Skeletal muscle cell (primary cell): ENCODE measurements around the gene SRSF1.
"Not testable (repeated sequence)": the region's sequence is repeated elsewhere in the genome, so short reads cannot be mapped to it uniquely, and the experiment has no call there.

Source experiments
- DNase-seq: peaks from one replicate; pipeline ENCODE4 v3.0.0-alpha.2; 2010; ENCODE audit warnings: low read depth
- H3K4me3 ChIP-seq: 2 replicates; pipeline ENCODE4 v1.5.1; 2011; ENCODE audit warnings: low read depth, mild to moderate bottlenecking, control low read depth, low read length, moderate library complexity

SRSF1 gene, protein sequence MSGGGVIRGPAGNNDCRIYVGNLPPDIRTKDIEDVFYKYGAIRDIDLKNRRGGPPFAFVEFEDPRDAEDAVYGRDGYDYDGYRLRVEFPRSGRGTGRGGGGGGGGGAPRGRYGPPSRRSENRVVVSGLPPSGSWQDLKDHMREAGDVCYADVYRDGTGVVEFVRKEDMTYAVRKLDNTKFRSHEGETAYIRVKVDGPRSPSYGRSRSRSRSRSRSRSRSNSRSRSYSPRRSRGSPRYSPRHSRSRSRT

DNA sequence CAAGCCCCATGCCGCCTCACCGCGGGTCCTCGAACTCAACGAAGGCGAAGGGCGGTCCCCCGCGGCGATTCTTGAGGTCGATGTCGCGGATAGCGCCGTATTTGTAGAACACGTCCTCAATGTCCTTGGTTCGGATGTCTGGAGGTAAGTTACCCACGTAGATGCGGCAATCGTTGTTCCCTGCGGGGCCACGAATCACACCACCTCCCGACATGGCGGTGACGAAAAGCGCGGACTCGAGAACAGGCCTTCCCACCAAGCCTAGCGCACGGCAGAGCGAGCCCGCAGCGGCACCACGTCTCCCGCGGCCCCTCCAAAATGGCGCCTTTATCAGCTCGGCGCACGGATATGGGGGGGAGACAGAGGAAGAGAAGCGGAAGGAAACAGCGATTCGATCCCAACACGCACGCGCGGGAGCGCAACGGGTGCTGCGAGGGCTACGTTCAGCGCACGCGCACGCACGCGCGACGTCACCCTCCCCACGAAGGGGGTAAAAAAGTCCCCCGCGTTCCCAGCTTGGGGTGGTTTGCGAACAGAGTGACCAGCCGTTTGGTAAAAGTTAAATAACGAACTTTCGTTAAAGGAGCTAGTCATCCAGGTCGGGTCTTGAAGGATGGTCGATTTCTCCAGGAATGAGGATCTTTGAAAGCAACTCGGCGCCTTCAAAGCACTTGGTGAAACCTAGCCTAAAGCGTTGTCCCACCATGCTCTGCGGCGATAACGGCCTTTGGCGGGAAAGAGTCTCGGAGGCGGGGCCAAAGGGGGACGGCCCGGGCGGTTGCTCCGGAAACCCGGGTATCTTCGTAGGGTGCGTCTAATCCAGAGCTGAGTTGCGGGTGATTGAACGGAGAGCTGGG is at the start of gene SRSF1:
SRSF1 (minus strand) TSS at position 323 of the 857 bp plus-strand sequence; CDS start at position 214, 109 bp downstream.
- peak within 1 kb of the TSS; percentile 90 for H3K4me3 ChIP-seq
- peak; percentile 93 for DNase-seq

DNA sequence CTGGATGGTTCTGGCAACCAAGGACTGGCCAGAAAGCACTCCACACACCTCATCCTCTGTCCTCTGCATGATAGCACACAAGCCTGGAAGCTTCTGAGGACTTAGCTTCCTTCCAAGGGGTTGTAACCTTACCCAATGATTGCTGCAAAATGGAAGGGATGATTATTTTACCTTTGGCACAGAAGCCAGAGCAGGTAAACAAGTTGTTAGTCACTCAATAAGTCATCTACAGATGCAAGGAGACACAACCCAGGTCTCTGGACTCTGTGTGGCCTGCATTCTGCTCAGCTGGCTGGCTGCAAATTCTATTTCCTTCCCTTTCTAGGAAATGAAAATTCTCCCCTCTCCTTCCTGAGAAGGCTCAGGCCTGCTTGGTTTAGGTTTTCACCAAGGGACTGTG is 49.4 kb upstream of the SRSF1 start:
- no peak overlapping the region for H3K4me3 ChIP-seq
- DNase-seq = no peak

DNA sequence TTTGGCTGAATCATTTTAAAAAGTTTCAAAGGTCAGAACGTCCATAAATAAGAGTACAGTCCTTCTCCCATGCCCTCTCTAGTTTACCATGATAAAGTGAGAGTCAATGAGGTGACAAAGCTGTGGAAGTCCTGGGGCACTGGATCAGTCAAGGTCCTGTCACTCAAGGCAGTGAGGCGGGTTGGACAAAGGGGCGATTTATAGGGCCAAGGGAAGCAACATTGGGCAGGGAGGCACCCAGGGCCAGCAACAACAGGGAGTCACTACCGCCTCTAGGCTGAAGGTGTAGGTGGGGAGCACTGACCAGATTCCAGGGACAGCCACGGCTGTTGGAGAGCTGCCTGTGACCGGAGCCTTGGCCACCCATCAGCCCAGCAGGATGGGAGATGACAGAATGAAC is 47.6 kb upstream of the SRSF1 start:
- H3K4me3 ChIP-seq = no peak overlapping the region
- DNase-seq = no peak

DNA sequence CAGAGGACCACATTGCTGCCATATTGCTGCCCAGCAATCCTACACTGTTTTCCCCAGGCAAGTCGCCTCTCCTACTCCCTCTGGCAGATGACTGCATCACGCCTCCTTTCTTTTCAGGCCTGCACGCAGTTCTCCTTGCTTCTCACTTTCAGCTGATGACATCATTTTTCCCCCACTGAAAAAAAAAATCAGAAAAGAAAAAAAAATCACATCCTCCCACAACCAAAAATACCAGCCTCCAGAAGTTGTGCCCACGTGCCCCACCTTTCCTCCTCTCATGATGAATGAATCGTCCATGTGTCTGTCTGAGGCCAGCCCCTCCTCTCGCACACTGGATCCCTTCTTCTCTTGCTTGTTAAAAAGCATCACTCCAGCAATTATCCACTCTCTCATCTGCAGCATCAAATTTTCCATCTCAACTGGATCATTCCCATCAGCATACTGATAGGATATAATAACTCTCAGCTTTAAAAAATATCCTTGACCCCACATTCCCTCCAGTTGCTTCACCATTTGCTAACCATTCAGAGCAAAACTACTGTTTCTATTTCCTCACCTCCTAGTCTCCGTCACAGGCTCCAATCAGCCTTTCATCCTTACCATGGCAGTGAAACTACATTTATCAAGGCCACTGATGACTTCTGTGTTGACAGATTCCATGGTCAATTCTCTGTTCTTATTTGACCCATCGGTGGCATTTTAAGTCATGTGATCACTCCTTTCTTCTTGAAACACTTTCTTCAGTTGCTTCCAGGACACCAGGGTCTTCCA is 46.1 kb upstream of the SRSF1 start:
- no peak overlapping the region for H3K4me3 ChIP-seq
- no peak for DNase-seq

DNA sequence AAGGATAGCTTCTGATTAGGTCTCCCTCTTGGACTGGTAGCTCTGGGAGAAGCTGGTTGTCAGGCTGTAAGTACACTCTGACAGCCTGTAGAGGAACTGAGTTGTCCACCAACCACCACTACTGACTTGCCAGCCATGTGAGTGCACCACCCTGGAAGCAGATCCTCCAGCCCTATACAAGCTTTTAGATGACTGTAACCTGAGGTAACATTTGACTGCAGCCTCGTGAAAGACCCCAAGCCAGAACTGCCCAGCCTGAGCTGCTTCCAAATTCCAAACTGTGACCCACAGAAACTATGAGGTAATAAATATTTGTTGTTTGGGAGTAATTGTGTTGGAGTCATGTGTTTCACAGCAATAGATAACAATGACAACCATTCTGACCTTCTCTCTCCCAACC is 45.4 kb upstream of the SRSF1 start:
- H3K4me3 ChIP-seq = no peak overlapping the region
- no peak for DNase-seq

DNA sequence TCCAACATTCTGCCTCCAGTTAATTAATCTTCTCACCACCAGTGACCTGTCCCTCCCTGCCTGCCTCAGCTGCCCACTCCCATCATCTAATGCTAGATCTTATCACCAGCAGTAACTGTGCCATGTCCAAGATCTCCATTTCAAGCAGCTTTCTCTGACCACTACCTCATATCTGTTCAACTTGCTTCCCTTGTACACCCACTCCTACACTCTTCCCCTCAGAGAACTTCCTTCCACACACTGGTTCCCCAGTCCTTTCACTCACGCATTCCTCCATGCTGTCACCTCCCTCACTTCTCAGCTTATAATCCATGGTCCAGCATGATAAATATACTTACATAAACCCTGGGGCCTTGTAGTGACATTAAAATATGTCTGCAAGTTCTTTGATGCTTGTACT is 44.4 kb upstream of the SRSF1 start:
- DNase-seq = no peak
- H3K4me3 ChIP-seq = no peak overlapping the region

DNA sequence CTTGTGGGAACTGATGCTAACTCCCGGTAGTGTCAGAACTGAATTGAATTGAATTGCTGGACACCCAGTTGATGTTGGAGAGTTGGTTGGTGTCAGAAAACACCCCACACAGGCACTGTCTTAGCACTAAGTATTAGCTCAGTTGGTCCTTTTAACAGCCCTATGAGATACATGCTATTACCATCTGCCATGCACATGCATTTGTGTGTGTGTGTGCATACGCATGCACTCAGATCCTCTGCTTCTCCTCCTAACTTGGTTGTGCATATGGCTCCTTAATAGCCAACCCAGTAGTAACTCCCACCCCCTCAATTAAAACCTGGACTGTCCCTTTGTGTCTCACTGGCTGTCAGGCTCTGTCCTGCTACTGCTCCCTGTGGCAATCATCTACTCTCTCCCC is 43.9 kb upstream of the SRSF1 start:
- no peak overlapping the region for H3K4me3 ChIP-seq
- DNase-seq = no peak

DNA sequence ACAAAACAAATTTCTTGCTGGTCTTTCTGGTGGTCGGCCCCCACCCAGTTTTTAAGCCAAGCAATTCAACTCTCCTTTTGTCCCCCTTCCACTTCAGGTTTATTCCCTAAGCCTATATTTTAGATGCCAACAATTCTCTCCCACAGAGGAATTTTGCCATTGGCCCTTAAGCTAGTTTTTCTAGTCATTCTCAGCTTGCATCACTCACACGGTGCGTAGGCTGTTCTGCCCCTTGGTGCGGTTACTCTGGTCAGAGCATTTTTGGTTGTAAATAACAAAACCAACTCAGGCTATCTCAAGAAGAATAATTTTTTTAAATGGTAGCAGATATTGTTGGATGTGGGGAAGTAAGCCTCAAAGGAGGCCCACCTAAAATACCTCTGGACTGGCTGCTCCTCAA is 42.5 kb upstream of the SRSF1 start:
- DNase-seq = no peak
- H3K4me3 ChIP-seq = no peak overlapping the region

DNA sequence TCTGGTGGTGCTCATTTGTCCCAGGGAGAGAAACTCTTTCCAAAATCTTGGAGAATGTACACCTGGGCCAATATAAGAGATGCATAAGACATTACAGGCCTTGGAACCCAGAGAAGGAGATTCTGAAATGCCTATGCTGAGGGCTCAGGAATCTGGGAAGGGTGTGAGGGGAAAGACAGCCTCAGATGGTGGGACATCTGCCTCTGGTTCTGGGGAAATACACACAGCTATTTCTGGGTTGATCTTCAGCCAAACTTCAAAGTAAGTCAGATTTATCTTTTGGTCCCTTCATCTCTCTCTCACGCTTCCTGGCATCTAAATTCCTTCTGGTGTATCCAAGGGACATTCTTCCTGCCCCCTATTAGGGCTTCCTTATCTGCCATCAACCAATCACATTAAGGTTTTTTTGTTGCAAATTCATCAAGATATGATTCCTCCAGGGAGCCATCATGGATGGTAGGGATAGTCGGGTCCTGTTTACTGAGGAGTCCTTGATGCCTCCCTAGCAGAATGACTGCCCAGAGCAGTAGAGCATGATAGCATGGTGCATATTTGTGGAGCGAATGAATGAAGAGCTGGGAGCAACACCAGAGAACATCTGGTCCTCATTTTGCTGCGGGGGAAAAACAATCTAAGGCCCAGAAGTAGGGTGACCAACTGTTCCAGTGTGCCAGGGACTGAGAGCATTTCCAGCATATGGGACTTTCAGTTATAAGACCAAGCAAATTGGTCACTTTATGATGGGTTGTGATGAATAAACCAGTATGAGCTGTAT is 40.5 kb upstream of the SRSF1 start:
- no peak for DNase-seq
- no peak overlapping the region for H3K4me3 ChIP-seq

DNA sequence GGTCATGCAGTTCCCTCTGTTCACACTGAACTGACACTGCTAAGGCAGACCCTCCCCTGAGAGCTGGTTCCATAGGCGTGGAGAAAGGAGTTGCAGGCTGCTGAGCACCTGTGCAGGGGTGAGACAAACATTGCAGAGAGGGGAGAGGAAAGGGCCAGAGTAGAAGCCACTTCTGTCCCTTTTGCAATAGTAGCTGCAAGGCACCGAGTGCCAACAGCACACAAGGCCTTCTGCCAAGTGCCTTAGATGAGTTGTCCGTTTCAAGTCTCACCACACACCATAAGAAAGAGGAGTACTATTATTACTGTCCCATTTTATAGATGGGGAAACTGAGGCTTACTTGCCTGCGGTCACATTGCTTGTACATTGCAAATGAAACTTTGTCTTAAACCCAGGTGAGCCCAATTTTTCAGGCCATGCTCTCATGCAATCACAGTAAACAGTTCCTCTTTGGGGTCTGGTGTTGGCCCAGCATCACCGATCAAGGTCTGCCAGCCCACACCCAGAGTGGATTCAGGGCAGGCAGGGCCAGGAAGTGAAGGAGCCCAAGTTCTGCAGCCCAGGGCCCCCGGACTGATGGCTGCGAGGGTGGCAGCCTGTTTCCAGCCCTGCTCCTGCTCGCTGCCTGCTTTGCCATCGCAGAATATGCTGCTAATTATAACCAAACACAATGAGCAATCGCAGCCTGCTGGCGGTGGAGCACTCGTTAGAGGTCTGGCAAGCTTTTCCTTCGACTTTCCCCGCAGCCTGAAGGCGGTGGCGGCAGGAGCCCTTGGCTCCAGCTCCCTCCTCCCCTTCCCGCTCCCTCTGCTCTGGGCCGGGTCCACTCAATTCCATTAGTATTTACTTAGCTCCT is 39.4 kb upstream of the SRSF1 start:
- H3K4me3 ChIP-seq = no peak overlapping the region
- no peak for DNase-seq

DNA sequence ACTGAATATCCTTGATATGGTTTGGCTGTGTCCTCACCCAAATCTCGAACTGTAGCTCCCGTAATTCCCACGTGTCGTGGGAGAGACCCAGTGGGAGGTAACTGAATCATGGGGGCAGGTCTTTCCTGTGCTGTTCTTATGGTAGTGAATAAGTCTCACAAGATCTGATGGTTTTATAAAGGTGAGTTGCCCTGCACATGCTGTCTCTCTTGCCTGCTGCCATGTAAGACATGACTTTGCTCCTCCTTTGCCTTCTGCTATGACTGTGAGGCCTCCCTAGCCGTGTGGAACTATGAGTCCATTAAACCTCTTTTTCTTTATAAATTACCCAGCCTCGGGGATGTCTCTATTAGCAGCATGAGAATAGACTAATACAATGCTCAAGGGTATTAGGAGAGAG is 37.2 kb upstream of the SRSF1 start:
- DNase-seq, H3K4me3 ChIP-seq: not testable (repeated sequence)

DNA sequence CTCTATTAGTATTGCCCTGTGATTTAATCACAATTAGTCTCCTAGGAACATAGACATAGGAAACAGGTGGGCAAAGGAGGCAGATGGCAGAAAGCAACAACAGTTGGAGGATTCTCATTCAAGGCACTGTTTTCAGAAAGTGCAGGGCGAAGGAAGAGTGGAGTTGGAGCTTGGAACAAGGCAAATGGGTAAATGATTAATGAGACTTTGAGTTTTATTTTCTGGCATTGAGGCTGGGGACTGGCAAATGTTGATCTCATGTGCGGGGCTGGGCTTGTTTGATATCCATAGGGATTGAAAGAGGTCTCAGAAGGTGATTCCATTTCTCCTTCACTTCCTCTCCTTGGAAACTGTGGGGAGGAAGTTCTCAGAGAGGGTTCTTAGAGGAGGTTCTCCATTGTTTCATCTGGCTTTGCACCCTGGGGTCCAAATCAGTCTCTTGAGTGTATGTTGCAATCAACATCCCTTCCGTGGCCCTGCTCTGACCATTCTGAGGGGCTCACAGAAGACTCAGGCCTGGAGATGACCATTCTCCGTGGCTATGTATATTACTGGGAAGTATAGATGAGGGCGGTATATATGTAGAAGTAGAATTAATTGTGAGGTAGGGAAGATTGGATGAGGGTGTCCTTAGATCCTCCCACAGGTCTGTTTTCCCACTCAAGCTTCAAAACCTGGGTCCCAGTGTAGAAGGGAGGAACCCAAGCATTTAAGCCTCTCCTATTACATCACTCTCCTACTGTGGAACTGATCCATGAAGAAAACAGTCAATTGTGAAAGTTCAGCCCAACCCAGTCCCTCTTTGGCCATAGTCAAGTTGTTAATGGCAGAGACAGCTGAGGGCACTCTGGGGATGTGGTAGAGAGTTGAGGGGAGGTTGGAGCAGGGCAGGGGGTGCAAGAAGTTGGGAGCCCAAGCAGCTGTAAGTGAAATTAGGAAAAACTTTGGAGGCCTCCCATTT is 36.5 kb upstream of the SRSF1 start:
- no peak for DNase-seq
- no peak overlapping the region for H3K4me3 ChIP-seq

DNA sequence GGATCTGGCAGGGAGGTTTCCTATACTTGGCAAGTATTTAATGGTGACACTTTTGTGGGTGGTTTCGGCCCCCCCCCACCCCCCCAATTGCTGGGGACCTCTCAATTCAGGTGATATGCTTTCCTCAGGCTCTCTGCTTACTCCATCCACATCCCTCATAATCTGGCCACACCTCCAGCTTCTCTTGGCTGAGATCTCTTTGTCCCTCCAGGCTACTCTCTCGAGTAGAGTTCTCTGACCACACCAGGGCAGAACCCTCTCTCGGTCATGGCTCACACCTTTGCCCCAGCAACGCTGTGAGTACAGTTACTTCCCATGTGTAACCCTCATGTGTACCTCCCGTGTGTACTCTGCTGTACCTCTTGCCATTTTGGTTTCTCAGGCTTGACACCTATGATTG is 34.1 kb upstream of the SRSF1 start:
- no peak for DNase-seq
- H3K4me3 ChIP-seq = no peak overlapping the region

DNA sequence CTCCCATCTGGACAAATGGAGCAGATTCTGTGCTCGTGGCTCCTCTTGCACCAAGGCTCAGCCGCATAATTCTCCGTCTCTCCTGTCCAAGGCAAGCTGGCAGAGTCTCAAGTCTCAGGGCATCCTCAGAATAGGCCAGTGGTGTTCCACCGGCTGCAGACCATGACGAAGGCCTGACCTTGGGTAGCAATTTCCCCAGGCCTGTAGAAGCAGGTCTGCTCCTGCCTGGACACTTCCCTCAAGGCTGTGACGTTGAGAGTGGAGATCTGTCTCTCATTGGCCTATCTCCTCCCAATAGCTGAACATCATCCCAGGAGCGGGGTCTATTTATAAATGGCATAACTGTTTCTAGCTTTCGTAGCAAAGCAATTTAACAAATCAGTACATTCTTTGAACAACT is 33.3 kb upstream of the SRSF1 start:
- no peak overlapping the region for H3K4me3 ChIP-seq
- DNase-seq = no peak

DNA sequence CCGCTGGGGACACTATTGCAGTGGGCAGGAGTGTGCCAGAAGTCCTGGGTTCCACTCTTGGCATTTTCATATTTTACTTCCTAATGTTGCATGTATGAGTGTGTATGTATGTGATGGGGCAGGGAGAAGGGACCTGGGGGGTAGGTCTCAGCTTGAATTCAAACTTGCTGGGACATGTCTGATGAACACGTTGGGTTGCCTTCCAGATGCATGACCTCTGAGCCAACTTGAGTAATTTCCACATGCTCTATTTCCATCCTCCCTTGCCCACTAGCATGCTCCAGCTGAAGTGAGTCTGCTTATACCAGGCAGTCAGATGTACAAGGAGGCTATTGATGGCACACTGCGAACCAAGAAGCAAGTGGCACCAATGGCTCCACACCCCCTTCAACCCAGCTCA is 32.9 kb upstream of the SRSF1 start:
- no peak for DNase-seq
- no peak overlapping the region for H3K4me3 ChIP-seq

DNA sequence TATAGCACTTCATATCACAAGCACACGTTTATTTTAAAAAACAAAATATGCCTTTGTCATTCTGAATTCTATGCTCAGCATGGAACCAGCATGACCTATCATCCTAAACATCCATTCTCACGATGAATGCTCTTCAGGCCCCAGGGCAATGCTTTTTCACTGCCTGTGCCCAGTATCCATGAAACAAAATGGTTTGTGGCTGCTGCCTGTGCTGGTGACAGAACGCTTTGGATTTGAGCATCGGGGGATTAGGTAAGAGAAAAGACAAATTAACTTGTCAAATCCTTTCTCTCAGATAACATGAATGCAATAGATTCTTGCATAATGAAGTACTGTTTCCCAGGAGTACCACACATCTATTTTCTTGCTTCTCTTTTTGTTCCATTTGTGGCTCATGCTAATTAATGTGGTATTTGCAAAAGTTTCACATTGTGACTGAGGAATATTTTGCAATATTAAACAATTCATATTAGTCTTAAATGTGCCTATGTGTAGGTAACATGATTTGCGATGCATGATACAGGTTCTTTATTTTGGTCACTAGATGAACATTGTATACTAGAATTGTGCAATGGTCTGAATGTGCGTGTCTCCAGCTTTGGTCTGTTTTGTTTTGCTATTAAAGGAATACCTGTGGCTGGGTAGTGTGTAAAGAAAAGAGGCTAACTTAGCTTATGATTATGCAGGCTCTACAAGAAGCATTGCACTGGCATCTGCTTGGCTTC is 25.8 kb upstream of the SRSF1 start:
- H3K4me3 ChIP-seq = no peak overlapping the region
- DNase-seq = no peak

DNA sequence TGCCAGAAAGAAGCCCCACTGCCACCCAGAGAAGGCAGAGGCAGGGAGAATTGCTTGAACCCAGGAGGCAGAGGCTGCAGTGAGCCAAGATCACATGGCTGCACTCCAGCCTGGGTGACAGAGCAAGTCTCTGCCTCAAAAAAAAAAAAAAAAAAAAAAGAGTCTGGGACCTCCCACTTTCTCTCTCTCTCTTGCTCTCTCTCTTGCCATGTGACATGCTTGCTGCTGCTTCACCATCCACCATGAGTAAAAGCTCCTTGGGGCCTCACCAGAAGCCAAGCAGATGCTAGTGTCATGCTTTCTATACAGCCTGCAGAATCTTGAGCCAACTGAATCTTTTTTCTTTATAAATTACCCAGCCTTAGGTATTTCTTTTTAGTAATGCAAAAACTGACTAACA is 21.5 kb upstream of the SRSF1 start:
- no peak overlapping the region for H3K4me3 ChIP-seq
- DNase-seq = no peak
